Stimulated activated memory B cell treated with anti-CD40 and anti-IgM and Interleukin-4, amounts not matched to agents 10 μg/mL and 1 μg/mL and 100 μg/mL, for 72 hours (primary cell): Measurements from ENCODE around the gene RHBDF2.

Source experiments
- ATAC-seq: fragments of 150-1000 bp; cut with Tn5 transposase; 2 replicates; pipeline ENCODE4 v1.10.0; 2021
- H3K27ac Mint-ChIP-seq: one replicate; pipeline ENCODE4 v1.8.0; 2022; ENCODE audit warnings: mild to moderate bottlenecking, mixed read lengths
- H3K27me3 Mint-ChIP-seq: one replicate; pipeline ENCODE4 v1.8.0; 2022; ENCODE audit warnings: mixed read lengths
- H3K36me3 Mint-ChIP-seq: one replicate; pipeline ENCODE4 v1.8.0; 2022; ENCODE audit warnings: mixed read lengths
- H3K4me1 Mint-ChIP-seq: one replicate; pipeline ENCODE4 v1.8.0; 2022; ENCODE audit warnings: mixed read lengths
- H3K4me3 Mint-ChIP-seq: one replicate; pipeline ENCODE4 v1.8.0; 2022; ENCODE audit warnings: mild to moderate bottlenecking, moderate library complexity, mixed read lengths
- H3K9me3 Mint-ChIP-seq: one replicate; pipeline ENCODE4 v1.8.0; 2022; ENCODE audit warnings: mixed read lengths

RHBDF2 gene

GRCh38 chr17:76441686-76442340, 59.4 kb downstream of the RHBDF2 start:
- ATAC-seq: no peak
- H3K27ac Mint-ChIP-seq: no peak overlapping the region
- peaks cover 17% of the 10 kb centered on the region for H3K36me3 Mint-ChIP-seq
- no peaks in the 10 kb centered on the region for H3K27me3 Mint-ChIP-seq
- no peaks in the 10 kb centered on the region for H3K9me3 Mint-ChIP-seq
- H3K4me3 Mint-ChIP-seq: no peak overlapping the region
- peaks cover 82% of the 10 kb centered on the region for H3K4me1 Mint-ChIP-seq

GRCh38 chr17:76440751-76441362, 60.4 kb downstream of the RHBDF2 start:
- Mint-ChIP-seq H3K36me3 (peaks cover 17% of the 10 kb centered on the region), H3K27me3 (no peaks in the 10 kb centered on the region), H3K9me3 (no peaks in the 10 kb centered on the region), H3K4me1 (peaks cover 78% of the 10 kb centered on the region), H3K4me3 (no peak overlapping the region), H3K27ac (no peak overlapping the region)
- ATAC-seq: no peak

- H3K36me3 Mint-ChIP-seq: peaks cover 22% of the 10 kb centered on the region
- no peak for ATAC-seq
- H3K4me1 Mint-ChIP-seq: peaks cover 78% of the 10 kb centered on the region
- H3K9me3 Mint-ChIP-seq: no peaks in the 10 kb centered on the region
- no peak overlapping the region for H3K4me3 Mint-ChIP-seq
- H3K27ac Mint-ChIP-seq: no peak overlapping the region
- H3K27me3 Mint-ChIP-seq: no peaks in the 10 kb centered on the region
Observed at GRCh38 chr17:76439314-76439928, 61.8 kb downstream of the RHBDF2 start.

- Mint-ChIP-seq H3K27ac (no peak overlapping the region), H3K4me1 (peaks cover 78% of the 10 kb centered on the region)
- ATAC-seq: no peak
Observed at GRCh38 chr17:76438906-76439305, 62.3 kb downstream of the RHBDF2 start.

GRCh38 chr17:76437467-76438402, 63.5 kb downstream of the RHBDF2 start:
- no peak for ATAC-seq
- H3K4me1 Mint-ChIP-seq: peaks cover 78% of the 10 kb centered on the region
- peaks cover 23% of the 10 kb centered on the region for H3K36me3 Mint-ChIP-seq
- no peaks in the 10 kb centered on the region for H3K27me3 Mint-ChIP-seq
- no peaks in the 10 kb centered on the region for H3K9me3 Mint-ChIP-seq
- H3K4me3 Mint-ChIP-seq: no peak overlapping the region
- no peak overlapping the region for H3K27ac Mint-ChIP-seq

More at GRCh38 chr17:76438906-76439305, 62.3 kb downstream of the RHBDF2 start:
- Mint-ChIP-seq H3K27me3 (no peaks in the 10 kb centered on the region), H3K9me3 (no peaks in the 10 kb centered on the region), H3K36me3 (peaks cover 28% of the 10 kb centered on the region), H3K4me3 (no peak overlapping the region)

GRCh38 chr17:76435751-76436150, 65.5 kb downstream of the RHBDF2 start:
- no peak overlapping the region for H3K27ac Mint-ChIP-seq
- peaks cover 67% of the 10 kb centered on the region for H3K4me1 Mint-ChIP-seq
- H3K4me3 Mint-ChIP-seq: no peak overlapping the region
- no peaks in the 10 kb centered on the region for H3K27me3 Mint-ChIP-seq
- peaks cover 18% of the 10 kb centered on the region for H3K36me3 Mint-ChIP-seq
- no peaks in the 10 kb centered on the region for H3K9me3 Mint-ChIP-seq
- ATAC-seq: no peak

GRCh38 chr17:76434870-76435269, 66.4 kb downstream of the RHBDF2 start:
- no peaks in the 10 kb centered on the region for H3K9me3 Mint-ChIP-seq
- no peak for ATAC-seq
- no peaks in the 10 kb centered on the region for H3K27me3 Mint-ChIP-seq
- peaks cover 64% of the 10 kb centered on the region for H3K4me1 Mint-ChIP-seq
- no peak overlapping the region for H3K27ac Mint-ChIP-seq
- H3K36me3 Mint-ChIP-seq: peaks cover 16% of the 10 kb centered on the region
- no peak overlapping the region for H3K4me3 Mint-ChIP-seq

GRCh38 chr17:76433693-76434092, 67.5 kb downstream of the RHBDF2 start:
- peak overlapping the region; percentile 65 for H3K27ac Mint-ChIP-seq
- ATAC-seq: no peak
- H3K4me3 Mint-ChIP-seq: no peak overlapping the region
- no peaks in the 10 kb centered on the region for H3K9me3 Mint-ChIP-seq
- no peaks in the 10 kb centered on the region for H3K27me3 Mint-ChIP-seq
- H3K4me1 Mint-ChIP-seq: peaks cover 60% of the 10 kb centered on the region
- H3K36me3 Mint-ChIP-seq: peaks cover 12% of the 10 kb centered on the region

GRCh38 chr17:76432712-76433336, 68.4 kb downstream of the RHBDF2 start:
- Mint-ChIP-seq H3K4me3 (no peak overlapping the region), H3K36me3 (peaks cover 12% of the 10 kb centered on the region), H3K4me1 (peaks cover 60% of the 10 kb centered on the region), H3K27ac (peak overlapping the region; percentile 65), H3K27me3 (no peaks in the 10 kb centered on the region), H3K9me3 (no peaks in the 10 kb centered on the region)
- ATAC-seq: no peak

- Mint-ChIP-seq H3K4me3 (no peak overlapping the region), H3K9me3 (no peaks in the 10 kb centered on the region), H3K36me3 (peaks cover 12% of the 10 kb centered on the region), H3K27me3 (no peaks in the 10 kb centered on the region), H3K4me1 (peaks cover 65% of the 10 kb centered on the region), H3K27ac (no peak overlapping the region)
- ATAC-seq: no peak
Observed at GRCh38 chr17:76432004-76432403, 69.2 kb downstream of the RHBDF2 start.

- Mint-ChIP-seq H3K9me3 (no peaks in the 10 kb centered on the region), H3K36me3 (peaks cover 12% of the 10 kb centered on the region), H3K4me3 (no peak overlapping the region), H3K27me3 (no peaks in the 10 kb centered on the region), H3K27ac (no peak overlapping the region), H3K4me1 (peaks cover 66% of the 10 kb centered on the region)
- no peak for ATAC-seq
Observed at GRCh38 chr17:76431509-76431908, 69.7 kb downstream of the RHBDF2 start.

- H3K4me1 Mint-ChIP-seq: peaks cover 54% of the 10 kb centered on the region
Observed at GRCh38 chr17:76428511-76428910, 72.7 kb downstream of the RHBDF2 start.

GRCh38 chr17:76427501-76428231, 73.6 kb downstream of the RHBDF2 start:
- Mint-ChIP-seq H3K27ac (peak overlapping the region; percentile 67), H3K27me3 (no peaks in the 10 kb centered on the region), H3K4me1 (peaks cover 54% of the 10 kb centered on the region), H3K4me3 (peak overlapping the region; percentile 34), H3K9me3 (no peaks in the 10 kb centered on the region), H3K36me3 (peaks cover 5% of the 10 kb centered on the region)
- ATAC-seq: peak; percentile 85

More at GRCh38 chr17:76428511-76428910, 72.7 kb downstream of the RHBDF2 start:
- Mint-ChIP-seq H3K27me3 (no peaks in the 10 kb centered on the region), H3K4me3 (peak overlapping the region; percentile 34), H3K27ac (peak overlapping the region; percentile 67), H3K36me3 (no peaks in the 10 kb centered on the region), H3K9me3 (no peaks in the 10 kb centered on the region)
- ATAC-seq: no peak

GRCh38 chr17:76426853-76427252, 74.4 kb downstream of the RHBDF2 start:
- Mint-ChIP-seq H3K27me3 (no peaks in the 10 kb centered on the region), H3K9me3 (no peaks in the 10 kb centered on the region), H3K27ac (peak overlapping the region; percentile 67), H3K4me3 (no peak overlapping the region), H3K36me3 (peaks cover 13% of the 10 kb centered on the region), H3K4me1 (peaks cover 62% of the 10 kb centered on the region)
- no peak for ATAC-seq
